ENCODE data around the gene DHX9.

The DHX9 gene

DNA sequence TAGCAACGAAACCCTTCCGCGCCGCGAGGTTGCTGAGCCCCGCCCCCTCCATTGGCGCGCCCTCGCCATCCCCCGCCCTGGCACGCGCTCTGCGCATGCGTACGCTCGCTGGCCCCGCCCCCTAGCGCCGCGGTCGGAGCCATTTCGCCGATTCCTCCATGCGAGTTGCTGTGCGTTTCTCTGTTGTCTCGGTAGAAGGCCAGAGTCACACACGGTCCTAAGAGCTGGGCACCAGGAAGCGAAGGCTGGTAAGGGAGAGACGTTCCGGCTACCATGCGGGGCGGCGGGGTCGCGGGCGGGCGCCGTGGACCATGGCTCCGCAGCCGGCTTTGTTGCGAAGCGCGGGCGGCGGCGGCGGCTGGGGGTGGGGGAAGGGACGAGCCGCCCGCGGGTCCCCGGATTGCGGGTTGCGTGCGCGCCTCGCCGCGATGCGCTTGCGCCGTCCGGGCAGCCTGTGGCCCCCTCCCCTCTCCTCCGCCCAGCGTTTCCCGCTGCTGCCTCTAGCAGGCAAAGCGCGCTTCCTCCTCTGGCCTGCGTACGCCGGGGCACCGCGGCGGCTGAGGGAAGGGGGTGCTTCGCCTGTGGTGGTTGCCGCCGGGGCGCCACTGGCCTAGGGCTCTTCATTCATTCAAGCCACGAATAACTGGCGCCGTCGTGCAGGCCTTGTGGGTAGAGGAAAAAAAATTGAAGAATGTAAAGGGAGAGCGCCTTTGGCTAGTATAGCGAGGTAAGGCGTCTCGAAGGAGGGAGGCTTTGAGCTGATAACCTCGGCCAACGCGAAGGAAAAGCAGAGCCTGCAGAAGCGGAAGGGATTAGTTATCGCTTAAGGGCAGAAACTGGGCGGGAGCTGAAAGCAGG is at the start of gene DHX9:
TSS of gene DHX9 (plus strand) at position 139 of the 858 bp plus-strand sequence. CDS start 3,220 bp downstream, outside the sequence.
- intact Hi-C loops (cut with DNase I) = loop anchor here (2.0 kb wide), 1 partner anchor 51 kb away; the partner anchor contains the start of gene NPL
- peak; percentile 87 to 98 (median 92) for DNase-seq

DNA sequence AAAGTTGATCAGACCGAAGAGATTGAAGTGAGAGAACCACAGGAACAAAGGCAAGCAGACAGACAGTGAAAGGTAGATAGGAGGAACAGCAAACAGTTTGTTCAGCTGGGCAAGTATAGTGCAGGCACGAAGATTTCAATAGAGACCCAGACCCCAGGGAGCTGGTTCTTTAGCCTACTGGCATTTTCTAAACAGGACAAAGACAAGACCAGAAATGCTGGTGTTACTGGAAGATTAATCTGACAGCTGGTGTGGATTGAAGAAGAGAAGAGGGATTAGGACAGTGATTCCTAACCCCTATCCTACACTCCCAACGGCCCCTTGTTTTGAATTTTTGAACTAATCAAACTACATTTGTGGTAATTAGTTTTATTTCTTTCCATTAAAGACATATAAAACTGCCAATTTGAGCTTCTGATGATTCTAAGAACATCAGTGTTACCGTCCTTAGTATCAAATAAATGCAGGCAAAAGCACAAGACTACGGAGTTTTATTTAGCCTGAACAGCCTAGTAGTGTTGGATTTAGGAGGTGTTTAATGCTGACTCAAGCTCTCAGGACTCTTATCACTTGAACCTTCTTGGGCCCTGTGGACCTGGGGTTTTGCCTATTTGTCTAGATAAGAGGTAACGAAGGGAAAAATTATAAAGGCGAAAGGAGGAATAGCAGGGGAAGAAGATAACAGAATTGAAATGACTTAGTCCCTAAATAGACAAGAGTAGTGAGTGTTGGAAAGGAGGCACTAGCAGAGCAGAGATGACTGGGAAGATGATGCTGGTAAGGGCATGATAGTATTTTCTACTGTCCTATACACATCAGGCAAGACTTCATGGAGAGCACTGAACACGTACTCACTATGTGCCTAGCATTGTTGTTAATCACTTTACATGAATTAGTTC is 47.6 kb upstream of the DHX9 start:
- intact Hi-C loops (cut with DNase I) = no loop called here
- no peak for DNase-seq

DNA sequence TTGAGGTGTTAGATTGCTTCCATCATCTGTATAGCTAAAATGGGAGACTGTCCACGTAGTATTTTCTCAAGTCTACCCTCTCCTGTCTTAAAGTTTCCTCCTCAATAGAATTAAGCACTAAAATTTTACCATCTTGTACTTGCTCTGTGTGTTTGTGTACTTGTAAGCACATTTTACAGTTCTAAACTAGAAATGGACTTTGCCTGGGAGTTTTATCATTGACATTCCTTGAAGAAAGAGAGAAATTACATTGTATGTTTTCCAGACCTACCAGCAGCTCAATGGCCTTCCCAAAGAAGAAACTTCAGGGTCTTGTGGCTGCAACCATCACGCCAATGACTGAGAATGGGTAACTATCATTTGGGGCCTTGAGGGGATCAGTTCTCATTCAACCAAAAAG is 45.1 kb upstream of the DHX9 start:
- DNase-seq = no peak
- intact Hi-C loops (cut with DNase I) = no loop called here

DNA sequence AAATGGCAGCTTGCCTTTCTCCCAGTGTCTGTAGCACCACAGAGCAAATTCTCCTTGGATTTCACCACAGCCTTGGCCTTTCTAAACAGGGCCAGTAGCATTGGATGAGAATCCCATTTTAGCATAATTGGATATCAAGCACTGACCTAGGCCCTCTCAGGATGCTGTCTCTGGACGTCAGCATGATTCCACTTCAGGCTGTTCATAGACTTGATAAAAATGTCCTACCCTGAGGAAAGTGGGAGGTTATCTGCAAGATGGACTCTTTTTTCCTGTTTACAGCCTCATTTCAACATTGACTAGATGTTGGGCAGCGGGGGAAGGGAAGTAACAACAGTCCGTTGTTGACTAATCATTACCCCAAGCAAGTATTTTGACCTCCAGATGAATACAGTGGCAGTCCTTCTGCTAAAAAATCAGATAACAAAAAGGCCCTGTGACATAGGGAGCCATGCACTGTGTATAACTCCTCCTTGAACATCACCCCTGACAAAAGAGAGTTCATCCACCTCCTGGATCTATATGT is 44.4 kb upstream of the DHX9 start:
- intact Hi-C loops (cut with DNase I) = no loop called here
- no peak for DNase-seq

DNA sequence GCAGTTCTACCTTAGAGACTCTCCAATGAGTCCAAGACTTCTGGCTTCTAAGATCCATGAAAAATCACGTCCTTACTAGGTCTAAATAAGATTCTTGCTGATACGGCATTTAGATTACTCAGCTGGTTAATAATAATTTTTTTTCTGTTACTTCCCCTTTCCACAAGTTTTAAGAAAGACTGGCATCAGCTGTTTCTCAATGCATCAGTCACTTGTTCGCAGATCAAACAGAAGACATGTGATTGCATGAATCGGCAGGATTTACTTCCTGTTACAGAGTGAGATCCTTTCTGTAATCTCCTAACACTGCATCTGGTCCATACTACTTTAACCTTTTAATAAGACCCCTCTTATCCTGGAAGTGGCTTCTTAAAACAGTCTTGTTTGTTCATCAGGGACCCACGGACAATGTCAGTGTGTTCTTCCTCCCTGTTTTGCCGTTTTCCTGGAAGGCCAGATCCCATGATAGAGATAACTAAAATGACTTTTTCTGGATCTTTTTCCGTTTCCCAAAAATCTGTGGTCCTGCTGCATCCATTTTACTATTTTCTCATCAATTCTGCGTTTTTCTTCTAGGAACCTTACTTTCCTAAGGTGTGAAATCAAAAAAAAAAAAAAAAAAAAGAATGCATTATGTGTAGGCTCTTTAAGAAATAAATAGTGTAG is 43.5 kb upstream of the DHX9 start:
- DNase-seq = no peak
- intact Hi-C loops (cut with DNase I) = no loop called here

DNA sequence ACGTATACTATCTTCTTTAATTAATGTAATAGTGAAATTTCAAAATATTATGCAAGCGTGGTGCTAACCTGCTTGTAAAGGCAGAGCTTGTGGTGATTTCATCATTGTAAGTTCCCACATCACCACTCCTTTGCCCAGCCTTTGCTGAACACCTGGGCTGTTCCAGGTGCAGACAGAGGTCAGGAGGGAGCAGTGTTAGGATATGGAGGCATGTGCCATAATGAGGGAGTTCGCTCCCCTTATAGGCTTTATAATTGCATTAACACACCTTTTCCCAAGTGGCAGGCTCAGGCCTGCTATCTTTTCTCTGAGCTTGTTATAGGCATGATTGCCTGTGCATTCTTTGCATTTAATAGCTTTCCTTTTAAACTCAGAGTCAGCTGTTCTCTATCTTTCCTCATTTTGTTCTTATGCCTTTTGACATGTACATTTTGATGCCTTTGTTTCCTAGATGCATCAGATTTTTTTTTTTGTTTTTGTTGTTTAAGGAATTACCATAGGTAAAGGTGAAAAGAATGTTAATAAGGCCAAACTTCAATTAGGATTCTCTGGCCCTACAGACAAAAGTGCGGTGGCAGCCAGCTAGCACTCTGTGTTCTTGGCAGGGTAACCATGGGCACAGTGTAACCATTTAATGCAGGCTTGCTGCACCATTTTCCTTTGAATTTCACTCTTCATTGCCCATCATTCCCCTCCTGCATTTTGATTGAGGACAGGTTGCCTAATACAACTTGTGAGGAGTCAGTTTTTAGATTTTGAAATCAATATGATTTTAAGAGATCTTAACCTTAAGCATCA is 36.9 kb upstream of the DHX9 start:
- peak in 5 of 10 donors; percentile 30 to 74 (median 35) for DNase-seq
- intact Hi-C loops (cut with DNase I) = no loop called here

DNA sequence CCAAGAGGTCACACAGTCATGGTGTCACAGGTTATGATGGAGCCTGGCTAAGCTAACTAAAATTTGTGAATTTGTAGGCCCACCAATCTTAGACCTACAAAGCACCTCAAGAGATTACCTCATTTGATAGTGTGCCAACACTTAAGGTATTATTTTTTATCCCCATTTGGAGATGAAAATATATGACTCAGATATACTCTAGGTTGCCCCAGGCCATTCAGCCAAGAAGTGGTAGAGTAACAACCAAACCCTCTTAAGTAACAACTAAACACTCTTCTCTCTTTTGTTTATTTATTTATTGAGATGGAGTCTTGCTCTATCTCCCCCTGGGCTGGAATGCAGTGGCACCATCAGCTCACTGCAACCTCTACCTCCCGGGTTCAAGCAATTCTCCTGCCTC is 35.3 kb upstream of the DHX9 start:
- intact Hi-C loops (cut with DNase I) = no loop called here
- no peak for DNase-seq

DNA sequence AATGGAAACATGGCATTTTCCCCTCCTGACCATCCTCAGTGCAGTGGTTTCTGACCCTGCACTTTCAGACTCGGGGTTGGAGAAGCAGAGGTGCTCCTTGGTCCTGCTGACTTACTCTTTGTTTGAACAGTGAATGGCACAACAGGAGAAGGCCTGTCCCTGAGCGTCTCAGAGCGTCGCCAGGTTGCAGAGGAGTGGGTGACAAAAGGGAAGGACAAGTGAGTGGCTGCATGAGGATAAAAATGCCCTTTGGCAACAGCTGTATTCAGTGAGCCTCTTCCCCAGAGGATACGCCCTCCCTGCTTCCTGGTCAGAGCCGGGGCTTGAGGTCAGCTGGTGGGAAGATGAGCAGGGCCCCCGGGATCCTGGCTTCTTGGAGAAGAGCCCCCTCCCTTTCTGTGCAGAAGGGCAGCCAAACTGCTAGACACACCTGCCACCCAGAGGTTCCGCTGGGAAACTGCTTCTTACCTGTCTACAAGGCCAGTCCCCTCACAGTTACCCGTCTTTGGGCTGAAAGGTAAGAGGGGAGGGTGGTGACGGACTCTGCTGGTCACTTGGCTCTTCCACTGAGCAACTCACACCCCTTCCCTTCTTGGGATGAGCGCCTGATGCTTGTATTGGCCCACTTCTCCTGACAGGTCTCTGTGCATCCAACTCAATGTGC is 33.0 kb upstream of the DHX9 start:
- DNase-seq = no peak
- intact Hi-C loops (cut with DNase I) = no loop called here

DNA sequence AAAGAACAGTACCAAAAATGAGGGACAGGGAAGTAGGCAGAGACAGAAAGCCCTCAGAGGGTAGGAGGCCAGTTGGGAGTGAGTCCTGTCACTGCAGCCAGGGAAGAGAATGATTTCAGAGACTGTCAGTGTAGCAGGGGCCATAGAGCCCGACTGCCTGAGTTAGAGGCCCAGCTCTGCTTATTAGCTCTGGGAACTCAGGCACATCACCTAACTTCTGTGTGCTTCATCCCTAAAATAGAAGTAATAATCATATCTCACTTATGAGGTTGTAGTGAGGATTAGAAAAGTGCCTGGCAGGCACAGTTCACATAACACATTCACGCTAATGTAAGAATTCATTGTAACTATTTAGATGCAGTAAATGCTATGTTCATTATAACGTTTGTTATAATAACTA is 31.2 kb upstream of the DHX9 start:
- intact Hi-C loops (cut with DNase I) = no loop called here
- DNase-seq = no peak

DNA sequence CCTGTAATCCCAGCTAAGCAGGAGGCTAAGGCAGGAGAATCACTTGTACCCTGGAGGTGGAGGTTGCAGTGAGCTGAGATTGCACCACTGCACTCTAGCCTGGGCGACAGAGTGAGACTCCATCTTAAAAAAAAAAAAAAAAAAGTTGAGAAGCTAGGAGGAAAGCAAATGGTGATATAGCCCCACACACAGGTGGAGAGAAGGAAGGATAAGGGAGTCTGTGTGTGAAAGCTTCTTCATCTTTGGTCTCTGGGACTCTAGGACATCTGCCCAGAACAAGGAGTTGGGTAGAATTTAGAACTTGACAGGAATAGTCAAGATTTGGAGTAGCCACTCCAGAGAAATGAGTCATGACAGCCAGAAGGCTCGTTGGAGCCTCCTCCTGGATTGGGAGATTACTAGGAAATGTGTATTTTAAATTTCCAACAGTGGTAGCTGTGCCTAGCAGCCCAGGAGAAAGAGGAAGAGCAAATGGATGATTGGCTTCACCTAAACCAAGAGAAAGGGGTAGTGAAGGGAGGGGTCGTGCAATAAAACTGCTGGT is 29.7 kb upstream of the DHX9 start:
- intact Hi-C loops (cut with DNase I) = no loop called here

DNA sequence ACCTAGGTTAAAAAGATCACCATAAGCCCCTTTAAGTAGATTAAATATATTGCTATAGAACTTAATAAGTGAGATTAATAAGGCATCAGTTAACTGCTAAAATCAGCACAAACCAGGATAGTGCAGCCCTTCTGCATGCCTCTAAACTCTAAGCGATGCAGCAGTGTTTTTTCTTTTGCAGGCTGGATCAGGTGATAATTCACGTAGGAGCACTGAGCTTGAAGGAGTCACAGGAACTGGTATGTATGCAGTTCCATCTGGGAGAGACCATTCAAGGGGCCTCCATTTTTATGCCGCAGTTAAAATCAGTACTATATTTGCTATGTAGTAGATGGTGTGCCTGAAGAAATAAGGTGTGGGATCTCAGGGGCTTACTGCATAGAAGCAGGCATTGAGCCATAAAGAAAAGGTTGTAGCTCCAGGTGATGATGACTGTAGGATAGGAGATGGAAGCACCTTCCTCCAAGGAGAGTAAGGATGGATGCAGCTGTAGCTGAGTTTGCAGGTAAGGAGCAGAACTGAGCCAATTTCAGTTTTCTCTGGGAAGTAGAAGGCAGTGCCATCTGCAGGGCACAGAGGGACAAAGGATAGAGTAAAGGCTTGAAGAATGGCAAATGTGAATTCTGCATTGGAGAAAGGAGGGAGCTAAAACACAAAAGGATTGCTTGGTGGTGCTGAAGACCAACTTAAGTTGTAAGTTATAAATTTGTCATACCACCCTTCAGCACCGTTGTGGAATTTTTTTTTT is 27.0 kb upstream of the DHX9 start:
- intact Hi-C loops (cut with DNase I) = no loop called here
- no peak for DNase-seq

More for the DNA sequence above, 29.7 kb upstream of the DHX9 start:
- DNase-seq = no peak

DNA sequence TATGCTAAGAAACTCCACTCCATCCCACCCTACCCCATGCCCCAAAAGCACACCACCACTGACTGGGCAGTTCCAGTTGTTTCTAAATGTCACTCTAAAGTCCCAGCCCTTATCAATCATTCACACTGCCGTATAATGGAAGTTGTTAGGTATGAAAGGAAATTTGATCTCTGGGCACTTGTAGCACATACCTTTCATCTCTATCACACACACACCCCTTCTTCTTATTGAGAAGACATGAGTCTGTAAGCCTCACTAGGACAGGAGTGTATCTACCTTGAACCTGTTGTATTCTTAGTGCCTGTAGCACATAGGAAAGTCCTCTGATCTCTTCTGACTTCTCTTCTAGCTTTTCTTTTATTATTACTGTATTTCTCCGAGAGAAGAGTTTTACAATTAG is 22.3 kb upstream of the DHX9 start:
- DNase-seq = no peak
- intact Hi-C loops (cut with DNase I) = no loop called here

DNA sequence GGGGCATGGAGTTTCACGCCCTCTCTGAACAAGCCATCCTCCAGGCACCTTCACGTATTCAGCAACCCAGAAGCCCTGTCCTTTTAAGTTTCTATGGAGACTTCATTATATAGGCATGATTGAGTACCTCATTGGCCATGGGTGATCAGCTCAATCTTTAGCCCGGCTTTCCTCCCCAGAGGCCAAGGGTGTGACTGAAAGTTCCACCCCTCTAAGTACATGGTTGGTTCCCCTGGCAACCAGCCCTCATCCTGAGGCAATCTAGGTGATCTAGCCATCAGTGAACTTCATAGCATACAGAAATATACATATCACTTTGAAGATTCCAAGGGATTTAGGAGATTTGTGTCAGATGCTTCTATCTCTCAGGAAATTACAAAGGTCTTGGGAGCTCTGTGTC is 21.3 kb upstream of the DHX9 start:
- no peak for DNase-seq
- intact Hi-C loops (cut with DNase I) = no loop called here

DNA sequence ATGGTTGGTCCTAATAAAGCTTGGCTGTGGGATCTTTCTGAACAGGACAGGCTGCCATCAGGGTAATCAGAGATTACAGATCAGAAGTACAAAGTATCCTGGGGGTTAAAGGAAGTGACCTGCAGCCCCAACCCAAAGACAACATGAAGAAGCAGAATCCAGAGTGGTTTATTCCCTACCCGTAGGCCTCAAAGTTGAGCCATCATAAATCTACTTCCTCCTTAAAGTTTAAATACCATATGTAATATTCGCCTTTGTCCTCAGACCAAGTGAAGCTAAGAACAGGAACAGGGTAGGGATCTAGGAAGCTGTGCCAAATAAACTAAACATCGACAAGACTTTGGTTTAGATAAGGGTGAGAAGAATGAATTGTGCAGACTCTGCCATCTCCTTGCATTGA is 15.9 kb upstream of the DHX9 start:
- intact Hi-C loops (cut with DNase I) = no loop called here
- DNase-seq = no peak

DNA sequence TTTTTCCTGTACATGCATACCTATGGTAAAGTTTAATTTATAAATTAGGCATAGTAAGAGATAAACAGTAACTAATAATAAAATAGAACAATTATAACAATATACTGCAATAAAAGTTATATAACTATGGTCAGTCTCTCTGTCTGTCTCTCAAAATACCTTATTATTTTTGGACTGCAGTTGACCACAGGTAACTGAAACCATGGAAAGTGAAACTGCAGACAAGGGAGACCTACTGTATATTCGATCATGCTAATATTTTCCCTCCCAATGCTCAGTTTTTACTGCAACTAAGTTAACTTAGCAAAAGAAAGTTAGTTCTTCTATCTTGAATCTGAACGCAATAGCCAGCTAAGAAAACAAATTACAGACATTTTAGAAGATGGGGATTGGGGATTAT is 12.3 kb upstream of the DHX9 start:
- intact Hi-C loops (cut with DNase I) = no loop called here
- DNase-seq = no peak

DNA sequence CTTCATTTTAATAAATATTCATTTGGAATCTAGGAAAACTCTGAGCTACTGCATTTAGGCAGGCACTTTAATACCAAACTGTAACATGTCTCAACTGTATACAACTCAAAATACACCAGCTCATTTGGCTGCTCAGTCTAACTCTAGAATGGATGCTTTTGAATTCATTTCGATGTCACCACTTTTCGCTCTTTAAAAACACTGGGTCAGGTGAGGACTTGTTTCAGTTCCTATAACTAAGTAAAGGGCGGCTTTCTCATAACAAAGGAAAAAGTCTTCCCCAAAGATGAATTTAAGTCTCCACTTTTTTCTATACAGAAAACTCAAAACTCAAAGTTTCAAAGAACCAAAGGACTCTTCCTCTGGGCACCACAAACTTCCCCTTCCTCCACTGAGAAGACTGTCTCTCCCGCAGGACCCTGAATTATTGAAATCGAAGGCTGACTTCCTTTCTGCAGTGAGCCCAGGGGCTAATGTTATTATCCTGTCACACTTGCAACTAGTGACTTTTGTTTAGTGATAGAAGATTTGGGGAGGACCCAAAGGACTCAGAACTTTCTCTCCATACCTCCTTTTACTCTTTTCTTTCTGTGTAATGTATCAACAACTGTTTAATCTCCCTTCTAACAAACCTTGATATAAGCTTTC is 9.7 kb upstream of the DHX9 start:
- intact Hi-C loops (cut with DNase I) = no loop called here
- DNase-seq = no peak

DNA sequence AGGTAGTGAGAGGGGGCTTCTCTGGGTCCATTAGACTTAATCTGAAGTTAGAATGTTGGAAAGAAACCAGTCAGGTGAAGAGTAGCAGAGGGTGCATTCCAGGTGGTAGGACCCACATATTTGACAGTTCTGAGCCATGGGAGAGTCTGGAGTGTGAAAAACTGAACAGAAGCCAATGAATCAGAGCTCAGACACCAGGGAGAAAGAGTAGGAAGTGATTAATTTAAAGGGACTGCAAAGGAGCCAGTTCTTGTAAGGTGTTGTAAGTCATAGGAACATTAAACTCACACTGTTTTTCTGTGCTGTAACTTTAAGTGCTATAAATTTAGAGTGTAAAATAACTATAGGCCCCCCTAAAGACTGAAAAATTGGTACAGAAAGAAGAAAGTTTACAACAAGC is 5.9 kb upstream of the DHX9 start:
- intact Hi-C loops (cut with DNase I) = no loop called here
- no peak for DNase-seq

DNA sequence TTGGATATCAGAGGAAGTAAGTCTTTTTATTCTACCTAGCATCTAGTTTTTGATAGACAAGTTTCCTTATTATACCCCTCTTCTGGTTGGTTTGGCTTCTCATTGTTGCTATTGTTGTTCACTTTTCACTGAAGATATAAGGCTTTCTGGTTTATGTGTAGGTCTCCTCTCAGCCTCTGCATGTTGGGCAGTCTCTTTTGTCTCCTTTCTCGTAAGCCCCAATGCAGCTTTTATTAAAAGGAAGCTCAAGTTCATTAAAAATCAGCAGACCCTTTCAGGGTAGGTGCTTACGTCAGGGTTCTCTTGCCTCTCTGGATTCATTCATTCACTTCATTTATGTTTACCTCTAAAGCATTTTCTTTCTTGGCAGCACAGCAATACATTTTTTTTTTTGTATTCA is 4.8 kb upstream of the DHX9 start:
- no peak for DNase-seq

More for the DNA sequence above, 4.8 kb upstream of the DHX9 start:
- intact Hi-C loops (cut with DNase I) = no loop called here

Measured in posterior cingulate gyrus (tissue), 11 donors.